Right renal cortex interstitium (tissue), 3 donors: ENCODE results near the gene ANG. TPM values are rescaled to one million over a fixed set of nuclear protein-coding genes. Genes with fewer than 3 reads are reported as not detected.
"Not testable (repeated sequence)": the region's sequence is repeated elsewhere in the genome, so short reads cannot be mapped to it uniquely, and the experiment has no call there.

Source experiments
- DNase-seq, 3 donors: peaks; one replicate each; pipeline ENCODE4 v3.0.0-alpha.2; 2013; ENCODE audit warnings: low read depth in 3 of 3, low spot score in 2 of 3
- polyA plus RNA-seq, 3 donors: library from polyadenylated mRNA; unstranded; fragments of 120-200 nt; gene quantifications; one replicate each; pipeline ENCODE4 v1.2.1, GENCODE V29; 2013; ENCODE audit not compliant: insufficient read length in 3 of 3

Gene ANG
- polyA plus RNA-seq, 3 donors: 3.8 to 4.8 (median 3.8) TPM

- no peak for DNase-seq
These were observed 45.9 kb downstream of the ANG start for GRCh38 chr14:20734430-20734806.

GRCh38 chr14:20738292-20738691 lies 49.7 kb downstream of the ANG start:
- not testable (repeated sequence) for DNase-seq

GRCh38 chr14:20742132-20742531 lies 53.6 kb downstream of the ANG start:
- no peak for DNase-seq

GRCh38 chr14:20743556-20743955 lies 55.0 kb downstream of the ANG start:
- DNase-seq: peak in 1 of 3 donors; percentile 1

Other genes with a start within 250 kb of the ANG start
- 10 to 100 TPM; 46.3 to 56.0 (median 55.0) TPM for gene OSGEP, start 234.0 kb upstream of the ANG start, polyA plus RNA-seq
- gene APEX1, start 233.5 kb upstream of the ANG start, polyA plus RNA-seq: 100 to 1,000 TPM; 315 to 334 (median 325) TPM
- gene PIP4P1, start 227.3 kb upstream of the ANG start, polyA plus RNA-seq: 10 to 100 TPM; 31.2 to 40.7 (median 32.7) TPM
- gene PNP, start 219.4 kb upstream of the ANG start, polyA plus RNA-seq: 10 to 100 TPM; 65.3 to 72.8 (median 71.7) TPM
- gene RNASE10, start 183.2 kb upstream of the ANG start, polyA plus RNA-seq: under 1 TPM in 1 of 3 donors, not detected in 2; 0.18 TPM
- gene RNASE9, start 127.7 kb upstream of the ANG start, polyA plus RNA-seq: not detected
- gene RNASE11, start 100.8 kb upstream of the ANG start, polyA plus RNA-seq: not detected
- gene RNASE12, start 97.4 kb upstream of the ANG start, polyA plus RNA-seq: not detected
- not detected for gene OR6S1, start 47.1 kb upstream of the ANG start, polyA plus RNA-seq
- 1 to 10 TPM; 2.1 to 7.0 (median 2.6) TPM for gene RNASE4, start 4.2 kb upstream of the ANG start, polyA plus RNA-seq
- gene EDDM3A, start 57.1 kb downstream of the ANG start, polyA plus RNA-seq: under 1 TPM in 2 of 3 donors, not detected in 1; 0.18 to 0.28 TPM
- gene EDDM3B, start 79.6 kb downstream of the ANG start, polyA plus RNA-seq: under 1 TPM; 0.14 to 0.47 (median 0.14) TPM
- 1 to 10 TPM; 6.5 to 7.7 (median 7.4) TPM for gene RNASE6, start 92.5 kb downstream of the ANG start, polyA plus RNA-seq
- gene RNASE1, start 114.1 kb downstream of the ANG start, polyA plus RNA-seq: 100 to 1,000 TPM; 148 to 180 (median 175) TPM
- gene RNASE3, start 202.6 kb downstream of the ANG start, polyA plus RNA-seq: 1 to 10 TPM in 1 of 3 donors, under 1 TPM in 1, not detected in 1; 0.44 to 1.1 TPM